GM21367 (cell line): ENCODE data around the gene GLCCI1.

Experiments used
- ATAC-seq: cut with Tn5 transposase; IDR thresholded peaks from one replicate; pipeline ENCODE4 v1.9.1; 2021; ENCODE audit not compliant: unreplicated experiment

The GLCCI1 gene

DNA sequence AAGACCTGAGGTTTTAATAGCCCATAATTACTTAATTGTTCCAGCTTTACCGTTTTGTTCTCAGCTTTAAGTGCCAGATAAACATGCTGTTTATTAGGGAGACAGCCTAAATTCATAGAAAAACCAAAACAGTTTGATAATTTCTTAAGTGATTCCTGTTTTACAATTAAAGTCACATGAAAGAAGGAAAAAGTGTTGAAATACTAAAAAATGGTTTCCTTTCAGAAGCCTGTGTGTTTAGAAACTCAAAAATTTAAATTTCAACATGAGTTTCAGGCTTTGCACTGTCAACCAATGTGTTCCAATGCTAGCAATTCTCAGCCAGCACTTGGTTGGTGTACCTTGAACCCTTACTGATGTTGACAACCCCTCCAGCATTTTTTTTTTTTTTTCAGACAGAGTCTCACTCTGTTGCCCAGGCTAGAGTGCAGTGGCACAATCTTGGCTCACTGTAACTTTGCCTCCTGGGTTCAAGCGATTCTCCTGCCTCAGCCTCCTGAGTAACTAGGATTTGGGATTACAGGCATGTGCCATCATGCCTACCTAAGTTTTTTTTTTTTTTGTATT, 158.1 kb downstream of the GLCCI1 start:
- no peak for ATAC-seq

DNA sequence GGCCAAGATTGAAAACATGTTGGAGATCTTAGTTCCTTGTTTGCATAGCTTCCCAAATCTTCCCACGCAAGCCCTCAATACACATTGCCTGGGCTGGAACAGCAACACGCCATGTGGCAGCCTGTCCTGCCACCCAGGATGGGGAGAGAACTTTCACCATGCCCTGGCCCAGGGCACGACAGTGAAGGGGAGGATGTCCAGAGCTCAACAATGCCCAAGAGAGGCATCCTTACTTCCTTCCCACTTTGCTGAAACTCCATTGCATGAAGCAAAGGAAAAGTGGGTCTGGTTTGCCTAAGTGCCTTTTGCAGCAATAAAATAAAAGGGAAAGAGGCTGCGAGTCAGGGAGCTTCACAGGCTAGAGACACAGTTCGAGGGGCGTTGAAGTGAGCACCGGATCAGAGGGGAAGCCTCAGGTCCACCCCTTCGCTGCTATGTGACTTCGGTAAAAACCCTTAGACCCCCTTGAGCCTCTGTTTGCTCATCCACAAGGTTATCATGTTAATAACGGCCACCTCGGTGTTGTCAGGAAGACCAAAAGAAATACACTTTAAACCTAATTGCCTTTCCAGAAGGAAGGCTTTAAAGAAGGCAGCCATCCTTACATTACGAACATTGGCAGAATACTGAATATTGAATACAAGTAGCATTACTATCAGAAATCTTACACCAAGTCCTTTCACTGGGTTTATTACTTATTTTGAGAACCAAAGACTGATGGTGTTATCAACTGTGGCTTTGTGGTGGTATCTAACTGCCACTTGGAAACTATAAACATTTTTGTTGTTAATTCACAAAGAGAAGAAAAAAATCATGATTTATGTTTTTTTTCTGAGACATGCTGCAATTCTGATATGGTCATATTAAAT, 160.1 kb downstream of the GLCCI1 start:
- ATAC-seq, result no peak

DNA sequence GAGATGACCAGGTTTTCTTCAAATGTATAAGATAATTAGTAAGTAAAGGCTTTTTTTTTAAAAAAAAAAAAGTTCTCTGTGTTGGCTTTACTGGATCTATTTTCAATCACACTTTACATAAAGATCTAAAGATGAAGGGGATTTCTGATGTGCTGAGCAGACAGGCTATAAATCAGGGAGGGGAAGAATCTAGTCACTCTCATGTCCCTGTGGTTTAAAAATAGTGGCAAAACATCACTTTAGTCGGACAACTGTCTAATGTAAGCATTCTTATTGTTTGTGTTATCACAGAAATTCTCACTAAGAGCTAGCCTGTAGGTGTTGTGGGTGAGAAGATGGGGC, 160.7 kb downstream of the GLCCI1 start:
- no peak for ATAC-seq

DNA sequence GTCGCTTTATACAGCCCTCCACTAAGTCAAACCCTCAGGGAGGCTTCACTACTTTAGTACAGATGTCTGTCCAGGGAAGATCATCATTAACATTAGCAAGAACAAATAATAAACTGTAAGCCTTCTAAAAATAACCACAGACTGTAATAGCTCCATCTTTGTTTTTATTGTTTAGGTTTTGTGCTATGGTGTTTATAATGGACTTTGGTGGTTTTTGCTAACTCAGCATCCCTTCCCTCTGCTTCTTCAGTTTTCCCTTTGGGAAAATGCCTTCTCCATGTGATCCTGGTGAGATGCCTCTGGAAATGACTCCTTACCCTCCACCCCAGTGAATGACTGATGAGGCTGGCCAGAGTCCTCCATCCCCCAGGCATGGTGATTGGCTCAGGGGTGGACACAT, 162.1 kb downstream of the GLCCI1 start:
- ATAC-seq, result no peak

DNA sequence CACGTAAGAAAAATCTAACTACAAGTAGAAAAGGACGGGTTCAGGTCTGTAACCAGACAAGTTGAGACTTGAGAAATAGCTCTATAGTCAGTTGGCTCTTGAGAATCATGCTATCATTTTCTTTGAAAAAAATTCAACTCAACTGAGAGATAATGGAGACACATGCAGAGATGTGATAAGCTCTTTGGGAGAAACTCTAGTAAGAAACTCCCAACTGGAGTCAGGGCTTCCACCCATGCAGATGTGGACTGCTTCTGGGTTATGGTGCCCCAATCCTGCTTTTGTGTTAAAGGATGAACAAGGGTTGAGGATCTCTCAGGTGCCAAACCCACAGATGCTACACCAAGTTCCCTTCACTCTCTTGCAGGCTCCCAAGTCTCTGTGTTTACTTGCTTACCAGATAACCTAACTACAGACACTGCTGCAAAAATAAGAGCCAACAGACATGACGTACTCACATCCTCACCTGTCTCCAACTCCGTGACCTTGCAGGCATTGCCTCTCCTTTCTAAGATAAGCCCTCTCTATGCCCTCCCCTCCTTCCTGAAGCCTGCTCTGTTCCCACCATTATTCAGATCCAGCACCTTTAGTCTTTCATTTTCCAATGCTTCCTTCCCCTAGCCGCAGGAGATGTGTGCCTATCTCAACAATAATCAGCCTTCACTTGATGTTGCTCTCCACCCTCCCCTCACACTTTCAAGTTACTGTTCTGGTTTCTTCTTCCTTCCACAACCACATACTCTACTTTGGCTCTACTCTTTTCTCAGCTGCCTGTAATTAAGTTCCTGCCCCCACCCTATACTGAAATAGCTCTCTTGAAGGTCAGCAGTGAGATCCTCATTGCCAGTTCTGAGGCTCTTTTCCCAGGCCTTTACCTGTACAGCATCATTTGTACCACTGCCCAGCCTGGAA, 163.4 kb downstream of the GLCCI1 start:
- peak; percentile 48 for ATAC-seq

DNA sequence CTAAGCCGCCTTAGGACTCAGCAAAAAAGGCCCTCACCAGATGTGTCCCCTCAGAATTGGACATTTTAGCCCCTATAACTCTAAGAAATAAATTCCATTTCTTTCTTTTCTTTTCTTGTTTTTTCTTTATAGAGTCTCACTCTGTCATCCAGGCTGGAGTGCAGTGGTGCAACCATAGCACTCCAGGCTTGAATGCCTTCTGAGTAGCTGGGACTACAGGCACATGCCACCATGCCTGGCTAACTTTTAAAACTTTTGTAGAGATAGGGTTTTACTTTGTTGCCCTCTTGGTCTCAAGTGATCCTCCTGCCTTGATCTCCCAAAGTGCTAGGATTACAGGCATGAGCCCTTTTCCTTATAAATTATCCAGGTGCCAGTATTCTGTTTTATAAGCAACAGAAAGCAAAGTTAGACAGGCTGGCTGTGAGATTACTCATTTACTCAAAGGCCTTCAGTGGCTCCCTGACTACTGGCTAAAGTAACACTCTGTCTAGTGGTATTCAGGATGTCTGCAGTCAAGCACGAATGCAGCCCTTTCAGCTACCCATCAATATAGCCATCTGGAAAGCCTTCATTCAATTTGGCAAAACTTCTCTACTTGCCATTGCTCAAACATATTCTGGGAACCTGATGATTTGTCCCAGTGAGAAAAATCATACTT, 164.7 kb downstream of the GLCCI1 start:
- ATAC-seq, result no peak

DNA sequence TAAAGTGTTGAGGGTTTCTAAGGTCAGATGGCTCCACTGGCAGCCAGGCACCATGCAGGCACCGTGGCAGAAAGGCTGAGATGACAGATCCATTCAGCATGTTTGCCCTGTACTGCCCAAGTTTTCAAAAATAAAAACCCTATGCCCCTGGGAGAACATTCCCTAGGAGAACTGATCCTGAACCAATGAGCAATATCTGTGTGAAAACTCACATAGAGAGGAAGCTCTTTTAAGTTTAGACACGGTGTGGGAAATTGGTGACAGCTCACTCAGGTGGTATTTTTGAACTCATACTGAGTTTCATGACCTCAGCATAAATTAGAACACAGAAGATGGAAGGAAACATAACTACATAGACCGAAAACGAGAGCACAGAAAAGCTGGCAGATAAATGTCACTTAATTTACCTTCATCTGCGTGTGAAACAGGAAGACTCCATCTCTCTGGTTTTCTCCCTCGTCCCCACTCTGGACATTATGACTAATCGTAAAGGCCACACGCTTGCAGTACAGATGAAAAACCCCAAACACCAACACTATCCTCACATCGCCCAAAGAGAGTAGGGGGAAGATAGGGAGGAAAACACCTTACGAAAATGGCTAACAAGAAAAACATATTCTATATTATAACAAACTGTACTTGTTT, 165.6 kb downstream of the GLCCI1 start:
- peak; percentile 64 for ATAC-seq

DNA sequence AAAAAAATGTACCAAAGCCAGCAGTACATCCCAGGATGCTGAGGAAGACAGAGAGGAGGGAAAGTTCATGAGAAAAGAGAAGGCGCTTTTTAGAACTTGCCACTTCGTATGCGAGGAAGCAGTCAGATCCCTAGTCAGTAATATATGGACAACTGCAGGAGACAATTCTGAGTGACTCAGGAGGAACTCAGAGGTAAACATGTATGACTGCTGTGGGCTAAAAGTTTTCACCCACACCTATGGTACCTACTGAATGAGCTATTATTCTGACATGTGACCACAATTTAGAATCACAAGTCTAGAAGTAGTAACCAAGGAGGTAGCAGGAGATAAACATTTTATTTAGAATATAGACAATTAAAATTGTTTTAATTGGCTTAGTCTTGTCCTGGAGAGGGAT, 166.8 kb downstream of the GLCCI1 start:
- ATAC-seq, result no peak

DNA sequence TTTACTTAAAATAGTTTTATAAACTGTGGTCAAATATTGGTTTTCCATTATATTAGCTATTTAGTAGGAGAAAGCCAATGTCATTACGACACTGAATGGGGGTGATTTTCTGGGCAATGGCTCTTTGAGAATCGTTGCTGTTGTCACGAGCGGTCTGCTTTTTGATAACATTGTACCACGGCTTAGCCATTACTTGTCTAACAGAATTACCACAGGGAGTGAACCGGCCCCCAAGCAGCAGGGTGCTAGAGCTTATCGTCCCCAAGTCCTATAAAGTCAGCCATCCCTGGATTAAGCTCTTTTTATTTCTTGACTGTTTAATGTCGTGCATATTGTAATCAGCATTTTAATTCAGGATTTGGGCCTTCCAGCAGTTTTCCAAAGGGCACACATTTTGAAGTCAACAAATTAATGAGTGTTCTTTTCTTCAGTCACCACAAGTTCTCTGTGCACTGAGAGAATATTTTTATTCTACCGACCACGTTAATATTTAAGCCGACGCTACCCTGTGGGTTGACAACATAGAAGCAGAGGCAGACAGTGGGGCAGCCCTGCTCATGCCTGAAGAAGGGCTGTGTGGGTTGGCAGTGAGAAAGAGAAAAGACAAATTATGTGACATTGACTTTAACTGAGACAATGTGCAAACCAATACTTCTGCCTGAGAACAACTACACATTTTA, 167.6 kb downstream of the GLCCI1 start:
- no peak for ATAC-seq
